D341Med (cell line): ENCODE measurements around the gene TRAK2.
A peak's percentile ranks its signal among the peaks of the same experiment; 100 is the strongest.
"Not testable (repeated sequence)": the region's sequence is repeated elsewhere in the genome, so short reads cannot be mapped to it uniquely, and the experiment has no call there.

Experiments used
- DNase-seq: peaks from one replicate; pipeline ENCODE4 v3.0.0; 2012; ENCODE audit warnings: low spot score

Gene TRAK2

DNA sequence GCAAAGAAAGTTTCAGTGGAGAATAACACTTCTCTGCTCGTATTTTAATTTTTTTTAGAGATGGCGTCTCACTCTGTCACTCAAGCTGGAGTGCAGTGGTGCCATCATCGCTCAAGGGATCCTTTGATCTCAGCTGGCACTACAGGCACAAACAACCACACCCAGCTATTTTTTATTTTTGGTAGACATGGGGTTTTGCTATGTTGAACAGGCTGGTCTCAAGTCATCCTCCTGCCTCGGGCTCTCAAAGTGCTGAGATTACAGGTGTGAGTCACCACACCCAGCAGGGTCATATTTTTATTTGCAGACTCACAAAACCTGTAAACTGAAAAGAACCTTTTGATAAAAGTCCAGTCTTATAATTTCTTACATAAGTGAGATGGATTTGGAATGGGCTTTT is 2.6 kb downstream of the TRAK2 start:
- DNase-seq: no peak

DNA sequence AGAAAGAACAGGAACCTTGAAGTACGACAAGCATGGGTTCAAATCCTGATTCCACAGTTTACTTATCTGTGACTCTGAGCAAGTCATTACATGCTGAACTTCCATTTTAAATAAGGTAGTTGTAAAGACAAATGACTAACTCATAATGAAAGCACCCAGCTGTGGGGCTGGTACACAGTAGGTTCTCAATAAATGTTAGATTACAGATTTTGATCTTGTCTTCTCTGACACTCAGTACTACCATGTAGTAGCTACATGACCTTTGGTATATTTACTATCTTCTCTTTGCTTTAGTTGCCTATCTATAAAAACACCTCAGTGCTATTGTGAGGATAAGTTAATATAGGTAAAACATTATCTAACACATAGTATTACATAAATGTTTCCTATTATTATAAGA is 3.2 kb downstream of the TRAK2 start:
- no peak for DNase-seq

DNA sequence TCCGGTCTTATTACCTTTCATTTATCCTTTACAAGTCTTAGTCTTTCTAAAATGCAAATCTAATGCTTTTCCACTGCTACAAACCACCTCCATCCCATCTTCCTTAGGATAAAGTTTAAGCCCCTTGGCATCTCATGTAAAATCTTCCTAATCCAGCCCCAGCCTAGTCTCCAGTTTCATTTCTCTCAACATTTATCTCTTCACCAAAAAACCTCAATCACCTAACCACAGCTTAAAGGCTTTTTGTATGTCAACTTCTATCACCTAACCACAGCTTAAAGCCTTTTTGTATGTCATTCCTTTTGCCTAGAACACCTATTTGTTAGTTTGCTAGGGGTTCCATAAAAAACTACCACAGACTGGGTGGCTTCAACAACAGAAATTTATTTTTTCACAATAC is 4.2 kb downstream of the TRAK2 start:
- no peak for DNase-seq

DNA sequence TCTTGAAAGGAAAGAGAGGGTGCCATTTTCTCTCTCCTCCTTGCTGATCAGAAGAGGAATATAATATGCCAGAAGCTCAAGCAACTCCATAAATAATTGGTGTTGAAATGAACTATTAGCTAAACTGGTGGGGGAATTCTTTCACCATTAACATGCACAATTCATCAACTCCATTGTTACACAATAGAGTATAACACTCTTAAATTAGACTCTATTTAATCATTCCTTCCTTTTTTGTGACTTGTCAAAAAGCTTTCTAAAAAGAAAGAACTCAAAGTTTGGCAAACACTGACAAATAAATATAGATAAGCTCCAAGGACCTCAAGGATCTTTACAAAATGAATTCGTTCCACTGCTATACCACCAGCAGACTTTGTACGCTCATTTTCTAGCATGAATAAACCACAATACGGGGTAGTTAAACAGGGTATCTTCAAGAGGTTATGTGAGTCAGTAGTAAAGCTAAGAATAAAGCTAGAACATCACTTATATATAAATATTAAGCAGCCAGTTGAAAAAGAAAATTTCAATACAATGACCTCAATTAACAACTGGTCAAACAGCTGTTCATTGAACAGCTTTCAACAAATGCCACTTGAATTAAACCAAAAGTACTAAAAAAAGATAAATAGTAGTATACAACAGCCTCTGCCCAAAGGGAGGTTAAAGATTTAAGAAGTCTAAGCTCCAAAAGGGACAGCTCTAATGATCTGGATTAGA is 6.4 kb downstream of the TRAK2 start:
- no peak for DNase-seq

DNA sequence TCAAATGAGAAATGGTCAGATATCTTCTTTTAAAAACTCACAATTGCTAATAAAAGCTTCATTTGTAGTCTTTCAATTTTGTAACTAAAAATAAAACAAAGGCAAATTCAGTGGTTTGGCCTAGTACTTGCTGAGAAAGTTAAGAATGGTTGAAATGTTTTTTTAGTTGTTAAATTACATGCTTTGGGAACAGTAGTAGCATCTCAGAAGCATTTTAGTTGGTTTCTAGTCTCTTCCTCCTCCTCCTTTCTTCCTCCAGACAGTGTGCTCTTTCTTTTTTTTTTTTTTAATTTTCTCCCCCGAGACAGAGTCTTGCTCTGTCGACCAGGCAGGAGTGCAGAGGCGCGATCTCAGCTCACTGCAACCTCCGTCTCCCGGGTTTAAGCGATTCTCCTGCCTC is 9.8 kb downstream of the TRAK2 start:
- DNase-seq: no peak

DNA sequence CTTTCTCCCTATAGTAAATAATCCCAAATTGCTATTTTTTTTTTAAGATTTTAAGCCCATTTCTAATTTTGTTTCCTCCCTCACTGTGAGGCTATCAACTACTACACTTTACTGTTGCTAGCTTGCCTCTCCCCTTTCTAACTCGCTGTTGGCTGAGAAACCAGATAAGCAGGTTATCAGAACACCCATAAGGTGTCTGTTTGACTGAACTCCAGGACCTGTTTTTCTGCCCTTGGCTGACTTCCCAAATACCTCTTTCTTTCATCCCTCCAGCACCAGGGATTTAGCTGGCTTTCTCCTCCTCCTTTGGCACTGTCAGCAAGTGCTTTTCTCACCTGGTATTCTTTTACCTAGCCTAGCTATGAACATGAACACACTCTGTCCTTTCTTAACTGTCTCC is 11.1 kb downstream of the TRAK2 start:
- peak; percentile 53 for DNase-seq

DNA sequence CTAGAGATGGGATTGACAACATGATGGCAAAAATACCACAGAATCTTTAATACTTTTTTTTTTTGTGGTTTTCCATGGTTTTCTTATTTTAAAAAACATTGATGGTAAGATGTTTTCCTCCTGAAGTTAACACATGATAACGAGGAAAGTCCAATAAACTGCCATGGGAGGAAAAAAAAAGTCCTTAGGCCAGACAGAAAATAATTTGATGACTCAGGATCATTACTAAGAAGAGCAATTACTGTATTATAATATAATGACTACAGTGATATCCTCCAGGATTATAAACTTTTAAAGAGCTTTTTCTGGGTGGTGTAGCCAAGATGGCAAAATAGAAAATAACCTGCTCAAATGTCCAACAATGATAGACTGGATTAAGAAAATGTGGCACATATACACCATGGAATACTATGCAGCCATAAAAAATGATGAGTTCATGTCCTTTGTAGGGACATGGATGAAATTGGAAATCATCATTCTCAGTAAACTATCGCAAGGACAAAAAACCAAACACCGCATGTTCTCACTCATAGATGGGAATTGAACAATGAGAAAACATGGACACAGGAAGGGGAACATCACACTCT is 11.8 kb downstream of the TRAK2 start:
- not testable (repeated sequence) for DNase-seq

DNA sequence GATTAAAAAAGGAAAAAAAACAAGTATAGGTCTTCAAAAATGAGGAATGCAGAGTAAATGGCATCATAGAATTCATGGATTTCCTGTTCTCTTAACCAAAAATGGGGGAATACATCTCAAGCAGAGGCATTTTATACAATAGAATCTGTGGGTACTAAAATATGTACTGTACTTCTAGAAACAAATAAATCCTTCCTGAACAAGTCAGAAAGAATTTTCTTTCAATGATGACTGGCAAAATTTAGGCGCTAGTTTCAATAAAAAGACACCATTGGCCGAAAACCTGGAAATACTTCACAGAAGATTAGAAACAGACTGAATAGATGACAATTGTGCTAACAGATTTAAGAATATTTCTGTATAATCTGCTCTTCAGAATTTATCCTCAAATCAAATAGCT is 15.1 kb downstream of the TRAK2 start:
- DNase-seq: no peak

GRCh38 chr2:201433394-201433995 is 17.8 kb downstream of the TRAK2 start:
- no peak for DNase-seq

DNA sequence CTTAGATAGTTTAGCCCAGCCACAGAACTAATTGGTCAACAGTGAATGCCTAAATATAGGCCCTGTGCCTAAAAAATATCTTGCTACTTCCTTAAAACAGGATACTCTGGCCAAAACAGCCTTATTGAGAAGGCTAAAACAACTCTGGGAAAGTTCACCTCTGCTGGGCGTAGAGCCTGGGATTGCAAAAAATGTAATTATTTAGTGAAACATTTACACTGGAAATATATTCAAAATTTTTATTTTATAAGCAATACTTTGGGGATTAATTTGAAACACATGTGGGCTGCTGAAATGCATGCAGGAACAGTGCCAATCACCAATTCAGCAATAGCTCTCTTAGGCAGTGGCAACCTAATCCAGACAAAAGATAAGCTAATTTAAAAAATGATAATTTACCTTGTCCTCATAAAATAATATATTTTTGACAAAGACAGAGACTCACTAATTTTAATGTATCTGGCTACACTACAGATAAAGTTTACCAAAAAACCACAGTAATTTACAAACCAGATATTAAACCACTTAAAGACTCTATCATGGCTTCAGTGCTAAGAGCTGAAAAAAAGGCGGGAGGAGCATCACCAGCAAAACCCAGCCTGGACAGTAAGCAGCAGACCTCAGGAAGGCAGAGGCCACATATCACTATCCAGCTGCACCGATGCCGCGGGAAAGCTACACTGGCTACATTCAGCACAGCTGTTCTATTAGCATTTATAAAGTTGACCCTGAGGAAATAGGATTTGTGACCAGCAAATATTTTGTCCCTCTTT is 18.5 kb downstream of the TRAK2 start:
- DNase-seq: no peak

- no peak for DNase-seq
These were observed 19.1 kb downstream of the TRAK2 start for GRCh38 chr2:201432038-201432620.

- DNase-seq: no peak
These were observed 20.4 kb downstream of the TRAK2 start for GRCh38 chr2:201430839-201431238.

DNA sequence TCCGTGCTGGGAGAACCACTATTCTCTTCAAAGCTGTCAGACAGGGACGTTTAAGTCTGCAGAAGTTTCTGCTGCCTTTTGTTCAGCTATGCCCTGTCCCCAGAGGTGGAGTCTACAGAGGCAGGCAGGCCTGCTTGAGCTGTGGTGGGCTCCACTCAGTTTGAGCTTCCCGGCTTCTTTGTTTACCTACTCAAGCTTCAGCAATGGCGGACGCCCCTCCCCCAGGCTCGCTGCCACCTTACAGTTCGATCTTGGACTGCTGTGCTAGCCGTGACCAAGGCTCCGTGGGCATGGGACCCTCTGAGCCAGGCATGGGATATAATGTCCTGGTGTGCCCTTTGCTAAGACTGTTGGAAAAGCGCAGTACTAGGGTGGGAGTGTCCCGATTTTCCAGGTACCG is 20.9 kb downstream of the TRAK2 start:
- not testable (repeated sequence) for DNase-seq

DNA sequence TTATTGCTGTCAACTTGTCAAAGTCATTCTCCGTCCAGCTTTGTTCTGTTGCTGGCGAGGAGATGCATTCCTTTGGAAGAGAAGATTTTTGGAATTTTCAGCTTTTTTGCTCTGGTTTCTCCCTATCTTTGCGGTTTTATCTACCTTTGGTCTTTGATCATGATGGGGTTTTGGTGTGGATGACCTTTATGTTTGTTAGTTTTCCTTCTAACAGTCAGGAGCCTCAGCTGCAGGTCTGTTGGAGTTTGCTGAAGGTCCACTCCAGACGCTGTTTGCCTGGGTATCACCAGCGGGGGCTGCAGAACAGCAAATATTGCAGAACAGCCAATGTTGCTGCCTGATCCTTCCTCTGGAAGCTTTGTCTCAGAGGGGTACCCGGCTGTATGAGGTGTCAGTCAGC is 21.4 kb downstream of the TRAK2 start:
- not testable (repeated sequence) for DNase-seq

DNA sequence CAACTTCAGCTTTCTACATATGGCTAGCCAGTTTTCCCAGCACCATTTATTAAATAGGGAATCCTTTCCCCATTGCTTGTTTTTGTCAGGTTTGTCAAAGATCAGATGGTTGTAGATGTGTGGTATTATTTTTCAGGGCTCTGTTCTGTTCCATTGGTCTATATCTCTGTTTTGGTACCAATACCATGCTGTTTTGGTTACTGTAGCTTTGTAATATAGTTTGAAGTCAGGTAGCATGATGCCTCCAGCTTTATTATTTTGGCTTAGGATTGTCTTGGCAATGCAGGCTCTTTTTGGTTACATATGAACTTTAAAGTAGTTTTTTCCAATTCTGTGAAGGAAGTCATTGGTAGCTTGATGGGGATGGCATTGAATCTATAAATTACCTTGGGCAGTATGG is 22.9 kb downstream of the TRAK2 start:
- not testable (repeated sequence) for DNase-seq

GRCh38 chr2:201425952-201426351 is 25.3 kb downstream of the TRAK2 start:
- DNase-seq: no peak

- no peak for DNase-seq
These were observed 30.7 kb downstream of the TRAK2 start for GRCh38 chr2:201420442-201421113.

- no peak for DNase-seq
These were observed 31.3 kb downstream of the TRAK2 start for GRCh38 chr2:201419986-201420385.

GRCh38 chr2:201419057-201419635 is 32.1 kb downstream of the TRAK2 start:
- DNase-seq: no peak

DNA sequence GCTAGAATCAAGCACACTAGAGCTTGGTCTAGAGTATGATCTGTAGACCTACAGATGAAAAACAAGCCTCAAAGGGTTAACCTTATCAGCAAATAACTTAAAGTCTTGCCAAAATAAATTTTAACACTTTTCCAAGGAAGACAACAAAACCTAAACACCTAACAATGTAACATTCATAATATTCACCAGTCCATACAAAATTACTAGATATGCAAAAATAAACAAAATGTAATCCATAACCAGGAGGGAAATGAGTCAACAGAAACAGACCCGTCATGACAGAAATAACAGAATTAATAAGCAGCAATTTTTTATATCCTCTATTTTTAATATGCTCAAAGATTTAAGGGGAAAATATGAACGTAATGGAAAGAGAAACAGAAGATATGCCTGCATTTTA is 36.1 kb downstream of the TRAK2 start:
- DNase-seq: no peak
